Astrocyte of the cerebellum (primary cell): ENCODE measurements around the gene ATXN7L1.

Source experiments
- DNase-seq: peaks from one replicate; pipeline ENCODE4 v3.0.0-alpha.2; 2011; ENCODE audit warnings: low read depth
- H3K4me3 ChIP-seq: 2 replicates; pipeline ENCODE4 v1.5.1; 2011; ENCODE audit warnings: mild to moderate bottlenecking, low read depth, low read length, moderate library complexity
- CTCF ChIP-seq: IDR thresholded peaks from 2 replicates; pipeline ENCODE4 v1.5.1; 2012; ENCODE audit warnings: low read length, low read depth, moderate library complexity, mild to moderate bottlenecking; ENCODE audit errors: missing control alignments
- in situ Hi-C: cut with HindIII; loops from 2 replicates; pipeline ENCODE4 v1.10.0; 2017; ENCODE audit warnings: low sequenced_read_pairs

ATXN7L1 gene

GRCh38 chr7:105643384-105643783 lies 233.0 kb downstream of the ATXN7L1 start:
- no peak overlapping the region for H3K4me3 ChIP-seq
- in situ Hi-C loops = no loop called here
- DNase-seq = no peak
- TF ChIP-seq CTCF = no peak

- in situ Hi-C loops = no loop called here
- no peak for DNase-seq
- no peak for TF ChIP-seq CTCF
- no peak overlapping the region for H3K4me3 ChIP-seq
Observed at GRCh38 chr7:105642264-105642663, 234.1 kb downstream of the ATXN7L1 start.

DNA sequence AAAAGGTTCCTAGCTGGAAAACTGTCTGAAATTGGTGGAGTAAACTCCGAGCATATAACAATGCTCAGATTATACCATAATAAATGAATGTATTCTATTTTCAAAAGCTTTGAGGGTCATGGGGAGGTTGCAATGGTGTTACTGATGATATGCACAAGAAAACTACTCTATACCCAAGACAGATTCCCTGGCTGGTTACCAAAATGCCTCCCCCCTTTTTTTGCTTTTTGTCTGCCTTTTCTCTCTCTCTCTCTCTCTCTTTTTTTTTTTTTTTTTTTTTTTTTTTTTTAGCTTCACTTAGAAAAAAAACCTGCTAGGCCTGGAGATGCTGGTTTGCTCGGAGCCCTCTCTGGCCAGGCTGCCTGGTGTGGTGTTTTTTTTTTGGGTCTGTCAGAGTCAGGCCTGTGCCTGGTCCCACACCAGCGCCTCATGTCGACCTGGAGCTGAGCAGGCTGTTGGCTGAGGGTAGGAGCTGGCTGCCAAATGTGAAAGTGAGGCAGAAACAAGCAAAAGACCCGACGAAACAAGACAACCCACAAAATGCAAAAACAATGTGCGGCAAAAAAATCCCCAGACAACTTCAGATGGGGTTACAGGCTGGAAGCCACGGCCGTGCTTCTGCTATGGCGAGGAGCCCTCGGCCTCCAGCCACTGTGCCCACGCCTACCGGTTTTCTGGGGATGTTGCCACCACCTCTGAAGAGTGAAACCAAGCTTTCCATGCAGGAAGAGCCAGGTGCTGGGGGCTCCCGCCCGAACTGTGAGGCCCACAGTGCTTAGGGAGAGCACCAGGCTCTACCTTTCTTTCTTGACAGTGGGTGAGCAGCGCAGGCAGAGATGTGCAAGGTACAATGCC lies 235.2 kb downstream of the ATXN7L1 start:
- TF ChIP-seq CTCF = no peak
- in situ Hi-C loops = no loop called here
- no peak overlapping the region for H3K4me3 ChIP-seq
- no peak for DNase-seq

DNA sequence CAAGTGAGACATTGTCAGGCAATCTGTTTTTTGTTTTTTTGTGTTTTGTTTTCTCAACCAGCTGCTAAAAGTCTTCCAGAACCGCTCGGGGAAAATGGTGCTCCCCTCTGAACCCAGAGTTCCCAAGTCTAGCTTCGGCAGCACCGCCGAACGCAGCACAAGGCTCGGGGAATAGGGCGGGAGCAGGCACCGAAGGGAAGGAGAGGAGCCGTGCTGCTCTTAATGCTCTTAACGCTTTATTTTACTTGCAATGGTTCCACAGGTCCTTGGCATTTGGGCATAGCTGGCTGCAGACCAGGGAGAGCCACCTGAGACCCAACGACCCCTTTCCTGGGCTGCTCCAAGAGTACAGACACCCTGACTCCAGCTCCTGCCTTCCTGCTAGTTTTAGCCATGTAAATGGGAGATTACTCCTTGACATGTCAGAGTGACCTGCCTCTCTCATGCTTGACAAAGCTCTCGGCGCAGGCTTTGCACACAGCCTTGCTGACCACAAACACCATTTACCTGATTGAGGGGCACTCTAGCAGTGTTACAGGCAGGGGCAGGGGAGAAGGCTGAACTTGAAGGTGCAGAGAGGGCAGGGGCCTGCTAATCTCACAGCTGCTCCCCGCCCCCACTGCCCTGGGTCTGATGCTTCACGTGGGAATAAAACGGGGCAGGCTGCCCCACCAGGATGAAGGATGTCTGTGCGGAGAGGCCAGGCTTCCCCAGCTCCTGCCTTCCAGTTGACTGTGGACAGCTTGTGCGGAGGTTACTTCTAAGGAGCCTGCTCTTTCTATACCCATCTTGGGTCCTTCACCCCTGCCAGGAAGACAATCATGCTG lies 236.5 kb downstream of the ATXN7L1 start:
- no peak for TF ChIP-seq CTCF
- DNase-seq = no peak
- in situ Hi-C loops = no loop called here
- no peak overlapping the region for H3K4me3 ChIP-seq

DNA sequence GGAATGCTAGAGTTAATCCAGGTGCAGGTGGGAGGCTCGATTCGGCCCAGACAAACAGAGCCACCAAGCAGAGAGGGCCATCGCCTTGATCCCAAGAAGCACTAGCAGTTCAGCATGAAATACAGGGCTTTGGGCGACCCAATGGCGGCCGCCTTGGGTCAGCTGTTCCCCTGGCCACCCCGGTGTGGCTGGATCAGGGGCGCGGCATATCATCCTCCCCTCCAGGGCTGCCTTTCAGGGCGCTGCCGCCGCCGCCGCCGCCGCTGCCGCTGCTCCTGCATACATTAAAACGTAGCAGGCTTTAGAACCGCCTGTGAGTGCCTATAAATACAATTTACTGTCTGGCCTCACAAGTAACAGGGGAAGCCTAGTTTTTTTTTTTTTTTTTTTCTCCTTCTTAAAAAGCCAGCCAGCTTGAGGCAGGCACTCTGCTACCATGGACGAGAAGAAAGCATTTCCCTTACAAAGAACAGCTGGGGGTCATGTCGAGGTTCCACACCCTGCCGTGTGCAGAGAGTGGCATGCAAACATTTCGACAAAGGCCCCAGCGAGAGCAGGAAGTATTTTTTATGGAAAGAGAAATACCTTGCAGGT lies 237.4 kb downstream of the ATXN7L1 start:
- in situ Hi-C loops = no loop called here
- TF ChIP-seq CTCF = no peak

GRCh38 chr7:105638334-105638733 lies 238.1 kb downstream of the ATXN7L1 start:
- no peak overlapping the region for H3K4me3 ChIP-seq
- no peak for TF ChIP-seq CTCF
- DNase-seq = no peak
- in situ Hi-C loops = no loop called here

More for the DNA sequence above, 237.4 kb downstream of the ATXN7L1 start:
- no peak overlapping the region for H3K4me3 ChIP-seq
- no peak for DNase-seq
